Measurements from ENCODE around the gene FDX2. TPM values are rescaled to one million over a fixed set of nuclear protein-coding genes. Genes with fewer than 3 reads are reported as not detected.
"Not testable (repeated sequence)": the region's sequence is repeated elsewhere in the genome, so short reads cannot be mapped to it uniquely, and the experiment has no call there.

The FDX2 gene
- total RNA-seq, result 10 to 100 TPM; 14.1 to 18.2 TPM
- long read RNA-seq, partial matches to known transcripts, result 1 of 3 reads
- long read RNA-seq, other reads (novel, unspliced or antisense), result 0 of 3 reads

DNA sequence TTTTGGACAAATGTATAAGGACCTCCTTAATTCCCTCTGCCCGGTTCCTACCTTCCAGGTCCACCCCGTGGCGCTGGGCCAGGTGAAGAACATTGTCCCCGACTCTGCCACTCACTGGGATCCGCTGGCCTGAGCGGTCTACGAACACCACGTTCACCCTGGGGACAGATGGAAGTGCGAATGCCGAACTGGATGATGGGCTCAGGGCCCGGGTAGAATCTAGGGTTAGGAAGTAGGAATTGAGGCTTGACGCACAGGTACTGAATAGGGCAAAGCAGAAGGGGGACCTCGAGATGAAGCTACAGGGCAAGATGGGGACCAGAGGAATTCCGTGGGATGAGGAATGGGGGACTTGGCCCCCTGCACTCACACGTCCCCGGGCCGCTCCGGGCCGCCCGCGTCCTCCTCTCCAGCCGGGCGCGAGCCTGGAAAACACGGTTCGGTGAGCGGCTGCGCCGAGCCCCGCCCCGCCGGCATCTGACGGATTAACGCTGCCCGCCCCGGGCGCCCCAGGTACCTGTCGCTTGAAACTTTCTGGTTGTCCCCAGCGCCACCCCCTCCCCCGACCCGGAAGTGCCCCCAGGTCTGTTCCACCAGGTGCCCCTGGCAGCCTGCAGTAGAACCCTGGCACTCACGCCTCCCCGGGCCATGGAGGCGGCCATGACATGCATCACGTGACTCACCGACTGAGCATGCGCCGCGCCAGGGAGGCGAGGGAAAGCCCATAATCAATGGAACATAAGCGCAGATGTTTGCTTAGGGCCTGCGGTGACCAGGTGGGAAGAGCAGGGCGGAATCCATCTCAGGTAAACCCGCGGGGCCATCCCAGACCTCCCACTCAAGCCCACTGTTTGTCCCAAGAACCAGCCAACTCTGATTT, at the start of gene FDX2:
TSS of gene FDX2 (minus strand) at position 681 of the 880 bp plus-strand sequence. CDS start at position 662, 19 bp downstream.
- intact Hi-C loops (cut with DNase I), result no loop called here
- DNase-seq (peak; percentile 90), ATAC-seq (peak; percentile 91 to 94)

DNA sequence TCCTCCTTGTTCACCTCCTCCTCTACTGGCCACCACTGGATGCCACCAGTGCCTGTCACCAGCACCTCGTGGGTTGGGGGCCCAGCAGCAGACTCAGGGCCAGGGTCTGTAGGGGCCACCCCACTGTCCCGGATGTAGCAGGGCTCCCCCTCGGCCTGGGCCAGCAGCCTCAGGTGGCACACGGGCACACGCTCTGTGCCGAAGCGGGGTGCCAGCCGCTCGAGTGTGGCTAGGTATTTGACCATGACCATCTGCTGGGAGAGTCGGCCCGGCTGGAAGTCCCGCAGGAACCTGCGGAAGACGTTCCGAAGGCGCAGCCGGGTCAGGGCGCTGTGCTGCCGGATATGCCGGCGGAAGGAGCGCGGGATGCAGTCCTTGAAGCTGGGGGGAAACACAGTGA, 49.7 kb upstream of the FDX2 start:
- DNase-seq (no peak), ATAC-seq (no peak)
- intact Hi-C loops (cut with DNase I), result no loop called here

DNA sequence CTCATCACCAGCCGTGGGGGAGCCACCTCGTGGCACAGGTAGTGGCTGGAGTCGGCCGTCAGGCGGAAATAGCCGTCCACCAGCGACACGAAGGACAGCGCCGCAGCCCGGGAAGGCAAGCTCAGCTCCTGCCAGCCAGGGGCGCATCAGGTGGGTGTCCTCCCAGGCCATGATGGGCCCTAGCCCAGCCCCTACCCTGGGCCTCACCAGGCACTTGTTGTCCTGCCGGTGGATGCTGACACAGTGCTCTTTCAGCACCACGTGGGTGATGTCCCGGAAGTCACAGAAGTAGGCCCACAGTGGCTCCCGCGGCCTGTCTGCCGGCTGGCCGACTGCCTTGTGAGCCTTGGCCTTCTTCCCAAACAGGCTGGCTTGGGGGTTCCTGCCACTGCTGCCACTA, 48.8 kb upstream of the FDX2 start:
- intact Hi-C loops (cut with DNase I), result no loop called here
- peak in 1 of 2 donors; percentile 16 for ATAC-seq
- no peak for DNase-seq

DNA sequence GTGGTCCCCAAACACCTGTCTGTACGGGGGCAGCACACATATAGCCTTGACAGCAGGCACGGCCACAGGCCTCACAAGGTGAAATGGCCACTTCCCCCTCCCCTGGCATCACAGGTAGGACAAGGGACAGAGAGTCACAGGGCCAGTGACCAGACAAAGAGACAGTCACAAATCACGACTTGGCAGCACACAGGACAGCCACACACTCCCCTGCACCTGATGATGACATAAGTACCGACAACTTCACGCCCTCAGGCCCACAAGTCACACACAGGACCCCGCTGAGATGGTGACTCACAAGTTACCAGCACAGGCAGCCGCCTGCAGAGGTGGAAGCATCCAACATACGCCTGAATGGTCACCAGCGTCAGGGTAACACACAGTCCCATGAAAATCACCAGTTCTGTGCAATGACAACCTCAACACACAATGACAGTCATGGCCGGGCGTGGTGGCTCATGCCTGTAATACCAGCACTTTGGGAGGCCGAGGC, 48.0 kb upstream of the FDX2 start:
- intact Hi-C loops (cut with DNase I), result no loop called here
- ATAC-seq (no peak), DNase-seq (no peak)

DNA sequence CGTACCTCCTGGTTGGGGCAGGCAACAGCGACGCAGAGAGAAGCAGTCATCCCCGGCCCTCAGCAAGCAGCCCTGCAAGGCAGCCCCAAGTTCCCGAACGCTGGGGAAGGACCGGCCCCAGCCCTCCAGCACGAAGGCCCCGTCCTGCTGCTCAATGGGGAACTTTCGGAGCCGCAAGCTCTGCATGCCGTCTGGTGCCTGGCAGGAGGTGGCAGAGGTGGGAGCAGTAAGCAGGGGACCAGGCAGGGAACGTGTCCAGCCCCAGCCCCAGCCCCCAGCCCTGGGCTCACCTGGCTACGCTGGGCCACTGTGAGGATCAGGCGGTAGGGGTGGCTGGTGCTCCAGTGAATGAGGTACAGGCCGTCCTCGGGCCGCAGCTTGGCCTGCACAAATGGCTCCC, 46.4 kb upstream of the FDX2 start:
- intact Hi-C loops (cut with DNase I), result no loop called here
- ATAC-seq (no peak), DNase-seq (no peak)

DNA sequence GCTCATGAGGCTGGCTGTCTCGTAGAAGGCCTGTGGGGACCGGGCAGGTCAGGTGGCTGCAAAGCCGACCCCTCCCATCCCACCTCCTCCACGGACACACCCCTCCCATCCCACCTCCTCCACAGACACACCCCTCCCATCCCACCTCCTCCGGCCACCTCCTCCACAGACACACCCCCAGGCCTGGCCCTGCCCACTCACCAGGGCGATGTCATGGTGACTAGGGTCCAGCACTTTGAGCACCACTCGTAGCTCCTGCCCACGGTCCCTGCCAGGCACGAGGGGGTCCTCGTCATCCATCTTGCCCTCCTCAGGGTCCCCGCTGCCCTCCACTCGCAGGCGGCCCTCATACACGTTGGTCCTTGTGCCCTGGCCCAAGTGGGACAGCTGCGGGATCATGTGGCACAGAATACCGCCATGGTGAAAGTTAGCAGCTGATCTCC, 45.8 kb upstream of the FDX2 start:
- ATAC-seq, result no peak
- intact Hi-C loops (cut with DNase I), result no loop called here
- DNase-seq, result no peak

DNA sequence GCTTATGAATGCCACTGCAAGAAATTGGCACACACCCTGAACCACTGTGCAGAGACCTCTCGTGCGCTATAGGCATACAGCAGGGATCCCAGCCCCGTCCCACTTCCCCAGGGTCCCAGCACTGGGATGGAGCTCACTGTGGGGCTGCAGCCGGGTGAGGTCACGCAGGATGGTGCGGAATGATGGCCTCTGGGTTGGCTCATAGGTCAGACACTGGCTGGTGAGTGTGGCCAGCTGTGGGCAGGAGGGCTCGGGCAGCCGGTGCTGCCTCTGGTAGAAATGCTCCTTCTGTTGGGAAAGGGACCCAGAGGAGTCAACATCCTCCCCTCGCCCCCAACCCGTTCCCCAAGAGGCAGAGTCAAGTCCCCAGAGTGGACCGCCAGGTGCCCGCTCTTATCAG, 40.6 kb upstream of the FDX2 start:
- intact Hi-C loops (cut with DNase I), result no loop called here
- DNase-seq, result no peak
- ATAC-seq, result no peak

DNA sequence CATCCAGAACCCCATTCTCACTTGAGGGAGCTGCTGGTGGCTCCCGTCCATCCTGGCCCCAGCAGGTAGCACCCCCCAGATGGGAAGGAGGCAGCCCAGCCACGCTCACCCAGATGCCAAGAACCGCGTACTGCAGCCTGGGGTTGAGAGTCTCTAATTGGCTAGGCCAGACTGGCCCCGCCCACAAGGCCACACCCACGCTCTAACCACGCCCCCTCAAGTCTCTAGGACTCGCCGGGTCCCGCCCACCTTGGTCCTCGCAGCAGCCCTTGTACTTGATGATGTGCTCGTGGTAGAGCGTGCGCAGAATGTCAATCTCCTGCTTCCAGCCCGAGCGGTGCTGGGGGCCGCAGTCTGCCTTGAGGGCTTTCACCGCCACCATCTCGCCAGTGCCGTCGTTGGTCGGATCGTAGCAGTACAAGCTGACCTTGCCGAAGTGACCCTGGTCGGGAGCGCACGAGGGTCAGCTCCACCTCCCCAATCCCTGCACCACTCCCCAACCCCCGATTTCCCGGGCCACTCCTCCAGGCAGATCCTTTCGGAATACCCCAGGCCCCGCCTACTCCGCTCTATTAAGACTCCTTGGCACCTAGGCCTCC, 38.1 kb upstream of the FDX2 start:
- intact Hi-C loops (cut with DNase I), result no loop called here
- ATAC-seq, result peak; percentile 85 to 87
- DNase-seq, result peak; percentile 81

DNA sequence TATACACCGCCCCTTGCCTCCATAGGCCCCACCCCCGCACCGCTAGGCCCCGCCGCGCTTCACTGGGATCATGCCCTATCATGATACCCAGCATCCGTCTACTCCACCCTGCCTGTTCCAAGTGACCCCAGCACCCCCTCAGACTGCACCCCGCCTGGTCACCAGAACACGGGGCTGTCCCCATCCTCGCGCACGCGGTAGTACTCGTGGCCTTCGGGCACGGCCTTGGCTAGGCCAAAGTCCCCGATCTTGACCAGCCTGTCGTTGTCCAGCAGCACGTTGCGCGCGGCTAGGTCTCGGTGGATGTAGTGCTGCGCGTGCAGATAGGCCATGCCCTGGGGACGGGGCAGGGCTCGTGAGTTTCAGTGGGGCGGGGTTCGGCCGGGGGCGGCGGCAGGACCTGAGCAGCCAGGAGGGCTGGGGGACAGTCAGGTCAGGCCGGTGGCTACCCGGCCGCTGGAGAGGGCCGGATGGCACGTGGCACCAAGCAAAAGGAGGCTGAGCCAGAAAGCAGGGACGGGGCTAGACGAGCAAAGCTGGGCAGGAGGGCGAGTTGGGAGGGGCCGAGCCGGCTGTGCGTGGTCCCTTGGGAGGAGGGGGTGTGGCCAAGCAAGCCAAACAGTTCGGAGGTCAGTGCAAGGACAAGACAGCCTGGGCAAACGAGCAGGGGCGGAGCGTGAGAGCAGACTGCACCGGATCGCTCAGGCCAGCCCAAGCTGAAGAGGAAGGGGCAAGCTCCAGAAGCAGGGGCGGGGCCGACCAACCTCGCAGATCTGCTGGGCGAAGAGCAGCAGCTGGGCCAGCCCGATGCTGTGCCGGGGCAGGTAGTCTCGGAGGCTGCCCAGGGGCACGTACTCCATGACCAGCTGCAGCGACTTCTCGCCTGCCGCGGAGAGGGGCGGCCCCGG, 37.2 kb upstream of the FDX2 start:
- ATAC-seq, result peak; percentile 84 to 89
- intact Hi-C loops (cut with DNase I), result no loop called here

DNA sequence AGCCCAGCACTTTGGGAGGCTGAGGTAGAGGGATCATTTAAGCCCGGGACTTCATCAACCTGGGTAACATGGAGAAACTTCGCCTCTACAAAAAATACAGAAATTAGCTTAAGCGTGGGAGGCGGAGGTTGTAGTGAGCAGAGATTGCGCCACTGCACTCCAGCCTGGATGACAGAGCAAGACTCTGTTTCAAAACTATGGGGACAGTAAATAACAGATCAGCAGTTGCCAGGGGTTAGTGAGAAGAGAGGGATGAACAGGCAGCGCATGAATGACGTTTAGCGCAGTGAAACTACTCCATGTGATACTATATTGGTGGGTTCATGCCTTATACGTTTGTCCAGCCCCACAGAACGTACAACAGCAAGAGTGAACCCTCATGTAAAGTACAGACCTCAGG, 30.7 kb upstream of the FDX2 start:
- intact Hi-C loops (cut with DNase I), result no loop called here
- DNase-seq (no peak), ATAC-seq (peak; percentile 59 to 71)

More for the DNA sequence above, 37.2 kb upstream of the FDX2 start:
- DNase-seq, result peak; percentile 85

DNA sequence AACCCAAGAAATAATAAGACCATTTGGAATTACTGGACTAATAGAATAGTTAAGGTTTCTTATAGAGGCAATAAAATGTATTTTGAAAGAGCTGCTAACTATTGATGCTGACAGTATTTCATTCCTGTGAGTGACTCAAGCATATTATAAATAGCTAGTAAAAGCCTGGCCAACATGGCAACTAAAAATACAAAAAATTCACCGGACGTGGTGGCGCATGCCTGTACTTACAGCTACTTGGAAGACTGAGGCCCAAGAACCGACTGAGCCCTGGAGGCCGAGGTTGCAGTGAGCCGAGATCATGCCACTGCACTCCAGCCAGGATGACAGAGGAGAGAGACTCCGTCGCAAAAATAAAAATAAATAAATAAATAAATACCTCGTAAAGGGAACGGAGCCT, 29.0 kb upstream of the FDX2 start:
- ATAC-seq (no peak), DNase-seq (no peak)
- intact Hi-C loops (cut with DNase I), result no loop called here

DNA sequence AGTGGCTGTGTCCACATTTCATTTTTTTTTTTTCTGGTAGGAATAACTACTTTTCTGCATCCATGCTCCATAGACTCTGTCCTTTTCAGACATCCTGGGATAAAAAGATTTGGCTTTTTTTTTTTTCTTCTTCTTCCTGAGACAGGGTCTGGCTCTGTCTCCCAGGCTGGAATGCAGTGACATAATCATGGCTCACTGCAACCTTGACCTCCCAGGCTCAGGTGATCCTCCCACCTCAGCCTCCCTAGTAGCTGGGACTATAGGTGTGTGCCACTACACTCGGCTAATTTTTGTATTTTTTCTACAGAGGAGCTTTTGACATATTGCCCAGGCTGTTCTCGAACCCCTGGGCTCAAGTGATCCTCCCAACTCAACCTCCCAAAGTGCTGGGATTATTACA, 27.7 kb upstream of the FDX2 start:
- DNase-seq (no peak), ATAC-seq (no peak)
- intact Hi-C loops (cut with DNase I), result no loop called here

DNA sequence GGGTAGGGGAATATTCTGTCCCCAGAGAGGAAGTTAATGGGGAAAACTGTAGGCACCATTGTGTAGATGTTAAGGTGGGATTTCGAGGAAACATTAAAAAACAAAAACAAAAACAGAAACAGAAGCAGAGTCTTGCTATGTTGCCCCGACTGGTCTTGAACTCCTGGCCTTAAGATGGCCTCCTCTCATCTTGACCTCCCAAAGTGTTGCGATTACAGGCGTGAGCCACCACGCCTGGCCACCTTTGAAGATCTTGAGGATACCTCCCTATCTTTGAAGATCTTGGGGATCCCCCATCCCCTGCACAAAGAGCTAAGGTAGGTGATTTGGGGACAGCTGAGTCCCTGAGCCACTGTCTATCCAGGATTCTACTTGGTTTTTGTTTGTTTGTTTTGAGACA, 24.2 kb upstream of the FDX2 start:
- DNase-seq (no peak), ATAC-seq (no peak)
- intact Hi-C loops (cut with DNase I), result loop anchor here in 1 of 2 donors (5.0 kb wide), 1 partner anchor 37 kb away; no protein-coding TSS in a partner anchor

DNA sequence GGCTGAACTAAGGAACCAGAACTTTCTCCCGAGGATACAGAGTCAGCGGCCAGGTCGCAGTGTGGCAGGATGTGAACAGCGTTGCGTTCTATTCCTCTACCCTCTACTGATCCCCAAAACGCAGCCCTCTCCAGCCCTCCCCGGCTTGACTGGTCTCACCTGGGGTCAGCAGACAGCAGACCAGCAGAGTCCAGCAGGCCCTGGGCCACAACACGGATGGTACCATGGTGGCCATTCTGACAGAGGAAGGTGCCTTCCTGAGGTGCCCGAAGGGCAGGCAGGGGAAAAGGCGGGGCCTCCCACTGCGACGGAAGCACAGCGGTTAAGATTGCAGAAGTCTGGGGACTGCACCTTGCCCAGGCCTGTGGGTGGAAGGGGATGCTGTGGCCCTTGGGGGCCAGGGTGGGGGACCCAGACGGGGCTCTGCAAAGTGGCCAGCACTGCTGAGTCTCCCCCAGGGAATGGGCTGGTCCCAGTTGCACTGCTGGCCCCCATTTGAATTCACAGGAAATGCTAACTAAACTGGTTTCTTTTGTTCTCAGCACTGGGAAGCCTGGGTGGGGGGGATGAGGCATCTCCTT, 23.7 kb upstream of the FDX2 start, which contains the start of gene ICAM3:
TSS of gene ICAM3 (minus strand) at position 245 of the 581 bp plus-strand sequence. CDS start at position 235, 10 bp downstream.
- DNase-seq, result no peak
- ATAC-seq, result no peak
- intact Hi-C loops (cut with DNase I), result loop anchor here in 1 of 2 donors (5.0 kb wide), 1 partner anchor 38 kb away; no protein-coding TSS in a partner anchor

DNA sequence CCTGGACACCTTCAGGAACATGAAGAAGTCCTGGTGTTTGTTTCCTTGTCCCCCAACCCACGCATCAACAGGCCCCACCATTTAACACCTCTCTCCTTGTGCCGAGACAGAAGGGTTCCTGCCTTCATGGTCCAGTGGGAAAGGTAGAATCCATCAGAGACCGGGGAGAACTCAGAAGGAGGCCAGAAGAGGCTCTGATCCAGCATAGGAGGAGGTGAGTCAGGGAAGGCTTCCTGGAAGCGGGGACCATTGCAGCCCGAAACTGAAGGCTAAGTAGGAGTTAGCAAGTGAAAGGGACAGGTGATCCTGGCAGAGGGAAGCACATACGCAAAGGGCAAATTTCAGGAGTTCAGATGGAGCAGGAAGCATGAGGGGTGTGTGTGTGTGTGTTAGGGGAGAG, 23.1 kb upstream of the FDX2 start:
- no peak for DNase-seq
- ATAC-seq, result no peak
- intact Hi-C loops (cut with DNase I), result loop anchor here in 1 of 2 donors (5.0 kb wide), 1 partner anchor 38 kb away; no protein-coding TSS in a partner anchor

DNA sequence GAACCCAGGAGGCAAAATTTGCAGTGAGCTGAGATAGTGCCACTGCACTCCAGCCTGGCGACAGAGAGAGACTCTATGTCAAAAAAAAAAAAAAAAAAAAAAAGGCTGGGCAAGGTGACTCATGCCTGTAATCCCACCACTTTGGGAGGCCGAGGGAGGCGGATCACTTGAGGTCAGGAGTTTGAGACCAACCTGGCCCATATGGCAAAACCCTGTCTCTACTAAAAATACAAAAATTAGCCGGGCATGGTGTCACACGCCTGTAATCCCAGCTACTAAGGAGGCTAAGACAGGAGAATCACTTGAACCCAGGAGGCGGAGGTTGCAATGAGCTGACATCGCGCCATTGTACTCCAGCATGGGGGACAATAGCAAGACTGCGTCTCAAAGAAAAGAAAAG, 20.9 kb upstream of the FDX2 start:
- ATAC-seq, result not testable (repeated sequence)
- intact Hi-C loops (cut with DNase I), result loop anchor here in 1 of 2 donors (5.0 kb wide), 1 partner anchor 41 kb away; no protein-coding TSS in a partner anchor

DNA sequence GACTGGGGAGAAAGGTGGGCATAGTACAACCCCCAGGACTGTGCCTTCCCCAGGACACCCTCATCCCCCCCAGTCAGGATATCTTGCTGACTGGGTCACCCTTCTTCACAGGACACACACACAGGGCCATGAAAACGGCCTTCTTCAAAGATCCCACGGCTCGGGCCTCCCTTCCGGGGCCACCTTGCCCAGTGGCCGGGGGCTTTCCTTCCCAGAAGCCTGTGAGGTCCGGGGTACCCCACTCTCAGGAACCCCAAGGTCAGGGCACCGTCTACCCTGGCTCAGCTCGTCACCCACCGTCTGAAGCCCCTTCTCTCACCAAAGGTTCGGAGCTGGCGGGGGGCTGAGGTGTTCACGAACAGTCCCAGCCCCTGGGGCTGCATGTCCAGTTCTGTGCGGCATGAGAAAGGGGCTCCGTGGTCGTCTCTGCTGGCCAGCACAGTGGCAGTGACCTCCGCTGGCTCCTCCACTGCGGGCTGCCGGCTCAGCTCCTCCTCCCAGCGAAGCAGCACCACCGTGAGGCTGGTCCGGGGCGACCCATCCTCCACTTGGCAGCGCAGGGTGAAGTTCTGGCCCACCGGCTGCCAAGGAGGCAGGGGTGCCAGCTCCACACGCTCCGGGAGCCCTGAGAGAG, 19.7 kb upstream of the FDX2 start:
- ATAC-seq (no peak), DNase-seq (no peak)
- intact Hi-C loops (cut with DNase I), result loop anchor here in 1 of 2 donors (5.0 kb wide), 1 partner anchor 42 kb away; no protein-coding TSS in a partner anchor

More for the DNA sequence above, 20.9 kb upstream of the FDX2 start:
- DNase-seq, result not testable (repeated sequence)

Data from left cardiac atrium (tissue), 4 donors.